BLaER1 (cell line): ENCODE data around the gene NYAP1.
"Not testable (repeated sequence)": the region's sequence is repeated elsewhere in the genome, so short reads cannot be mapped to it uniquely, and the experiment has no call there.

Source experiments
- H3K27ac ChIP-seq: shearing (Covaris generic); formaldehyde crosslinking; 2 replicates; pipeline ENCODE4 v1.8.1; 2022
- H3K27me3 ChIP-seq: shearing (Covaris generic); formaldehyde crosslinking; 2 replicates; pipeline ENCODE4 v1.8.1; 2022
- H3K36me3 ChIP-seq: shearing (Covaris generic); formaldehyde crosslinking; 2 replicates; pipeline ENCODE4 v1.8.1; 2022
- H3K4me1 ChIP-seq: shearing (Covaris generic); formaldehyde crosslinking; 2 replicates; pipeline ENCODE4 v1.8.1; 2022
- H3K4me2 ChIP-seq: shearing (Covaris generic); formaldehyde crosslinking; 2 replicates; pipeline ENCODE4 v1.8.1; 2022
- H3K4me3 ChIP-seq: shearing (Covaris generic); formaldehyde crosslinking; 2 replicates; pipeline ENCODE4 v1.8.1; 2022
- H3K9ac ChIP-seq: shearing (Covaris generic); formaldehyde crosslinking; 2 replicates; pipeline ENCODE4 v1.8.1; 2022
- H3K9me3 ChIP-seq: shearing (Covaris generic); formaldehyde crosslinking; 2 replicates; pipeline ENCODE4 v1.8.1; 2022
- H4K20me1 ChIP-seq: shearing (Covaris generic); formaldehyde crosslinking; 2 replicates; pipeline ENCODE4 v1.8.1; 2022
- Cebpa-rat ChIP-seq: shearing (Covaris generic); IDR thresholded peaks from 2 replicates; pipeline ENCODE4 v1.8.1; 2022

The NYAP1 gene

GRCh38 chr7:100520138-100520537, 36.4 kb downstream of the NYAP1 start:
- Histone ChIP-seq H3K36me3 (no peaks in the 10 kb centered on the region), H3K27me3 (no peaks in the 10 kb centered on the region), H3K9me3 (peaks cover 7% of the 10 kb centered on the region; the same call in 1 of the 2 replicates), H4K20me1 (no peaks in the 10 kb centered on the region), H3K4me3 (no peak overlapping the region), H3K27ac (no peak overlapping the region), H3K9ac (no peak overlapping the region), H3K4me2 (no peak overlapping the region), H3K4me1 (peaks cover 19% of the 10 kb centered on the region)
- TF ChIP-seq Cebpa-rat, result no peak

GRCh38 chr7:100521076-100521475, 37.3 kb downstream of the NYAP1 start:
- no peak overlapping the region for H3K4me3 ChIP-seq
- no peaks in the 10 kb centered on the region for H3K27me3 ChIP-seq
- peaks cover 7% of the 10 kb centered on the region; the same call in 1 of the 2 replicates for H3K9me3 ChIP-seq
- no peak for TF ChIP-seq Cebpa-rat
- H4K20me1 ChIP-seq, result no peaks in the 10 kb centered on the region
- H3K9ac ChIP-seq, result no peak overlapping the region
- no peak overlapping the region for H3K4me2 ChIP-seq
- H3K4me1 ChIP-seq, result peaks cover 10% of the 10 kb centered on the region
- no peaks in the 10 kb centered on the region for H3K36me3 ChIP-seq
- H3K27ac ChIP-seq, result no peak overlapping the region

- H3K4me2 ChIP-seq, H3K27ac ChIP-seq, H3K36me3 ChIP-seq, H3K27me3 ChIP-seq, H3K4me3 ChIP-seq, H3K9ac ChIP-seq, H3K9me3 ChIP-seq, H3K4me1 ChIP-seq, H4K20me1 ChIP-seq: not testable (repeated sequence)
Observed at GRCh38 chr7:100521909-100522593, 38.3 kb downstream of the NYAP1 start.

GRCh38 chr7:100523192-100523591, 39.5 kb downstream of the NYAP1 start:
- not testable (repeated sequence) for H3K36me3 ChIP-seq, H3K9ac ChIP-seq, H3K27me3 ChIP-seq, H3K4me2 ChIP-seq, H3K9me3 ChIP-seq, H3K4me3 ChIP-seq, H4K20me1 ChIP-seq, H3K27ac ChIP-seq, H3K4me1 ChIP-seq

- H3K4me3 ChIP-seq, H3K36me3 ChIP-seq, H3K27ac ChIP-seq, H3K9me3 ChIP-seq, H3K27me3 ChIP-seq, H3K4me2 ChIP-seq, H3K9ac ChIP-seq, H3K4me1 ChIP-seq, H4K20me1 ChIP-seq: not testable (repeated sequence)
Observed at GRCh38 chr7:100528108-100528866, 44.6 kb downstream of the NYAP1 start.

- H3K27me3 ChIP-seq, result no peaks in the 10 kb centered on the region
- H3K4me1 ChIP-seq, result peaks cover 7% of the 10 kb centered on the region; the same call in 1 of the 2 replicates
- H3K27ac ChIP-seq, result no peak overlapping the region
- H3K4me3 ChIP-seq, result no peak overlapping the region
- H3K36me3 ChIP-seq, result no peaks in the 10 kb centered on the region
- TF ChIP-seq Cebpa-rat, result no peak
- no peak overlapping the region for H3K4me2 ChIP-seq
- H4K20me1 ChIP-seq, result no peaks in the 10 kb centered on the region
- no peaks in the 10 kb centered on the region for H3K9me3 ChIP-seq
- H3K9ac ChIP-seq, result no peak overlapping the region
Observed at GRCh38 chr7:100532165-100533022, 48.7 kb downstream of the NYAP1 start.

- H3K36me3 ChIP-seq, H4K20me1 ChIP-seq, H3K4me2 ChIP-seq, H3K9ac ChIP-seq, H3K9me3 ChIP-seq, H3K27me3 ChIP-seq, H3K27ac ChIP-seq, H3K4me3 ChIP-seq: not testable (repeated sequence)
- peaks cover 24% of the 10 kb centered on the region for H3K4me1 ChIP-seq
Observed at GRCh38 chr7:100535982-100536381, 52.3 kb downstream of the NYAP1 start.

GRCh38 chr7:100536695-100537094, 53.0 kb downstream of the NYAP1 start:
- peaks cover 21% of the 10 kb centered on the region for H3K4me1 ChIP-seq
- not testable (repeated sequence) for H3K9ac ChIP-seq, H3K9me3 ChIP-seq

GRCh38 chr7:100538348-100538653, 54.6 kb downstream of the NYAP1 start:
- Histone ChIP-seq H4K20me1 (peaks cover 8% of the 10 kb centered on the region), H3K27me3 (no peaks in the 10 kb centered on the region; the same call in 1 of the 2 replicates), H3K4me2 (peak overlapping the region; percentile 87), H3K4me1 (peaks cover 17% of the 10 kb centered on the region), H3K9ac (peak overlapping the region; percentile 35; the same call in 1 of the 2 replicates), H3K4me3 (peak overlapping the region; percentile 62), H3K36me3 (no peaks in the 10 kb centered on the region), H3K9me3 (no peaks in the 10 kb centered on the region), H3K27ac (no peak overlapping the region)
- TF ChIP-seq Cebpa-rat, result no peak

More at GRCh38 chr7:100536695-100537094, 53.0 kb downstream of the NYAP1 start:
- not testable (repeated sequence) for H3K27me3 ChIP-seq, H3K4me3 ChIP-seq, H4K20me1 ChIP-seq, H3K27ac ChIP-seq, H3K36me3 ChIP-seq, H3K4me2 ChIP-seq
